GM12878 (cell line): ENCODE measurements around the gene SORBS1. TPM values are rescaled to one million over a fixed set of nuclear protein-coding genes. Genes with fewer than 3 reads are reported as not detected.

Experiments
- ATAC-seq: fragments of 200-7000 bp; cut with Tn5 transposase; 3 replicates; pipeline ENCODE4 v1.9.1; 2020; ENCODE audit warnings: mild to moderate bottlenecking, moderate library complexity
- BruUV-seq: library from RNA; stranded (reverse); fragments of 400-500 nt; replicated peaks from 2 replicates; lab custom pipeline; 2021; lab: Mats Ljungman, UMichigan
- CTCF ChIA-PET: fragments of 300-600 bp; sonication (Branson Sonifier 250); formaldehyde crosslinking; extraction: SDS; loops from one replicate; lab custom pipeline; 2021; ENCODE audit warnings: inconsistent platforms; lab: Yijun Ruan, JAX
- POLR2A ChIA-PET: fragments of 350-600 bp; formaldehyde crosslinking; extraction: SDS; loops from one replicate; lab custom pipeline; 2021; ENCODE audit warnings: inconsistent platforms; lab: Charles Lee
- RAD21 ChIA-PET: fragments of 300-600 bp; sonication (Branson Sonifier 250); formaldehyde crosslinking; loops from one replicate; lab custom pipeline; 2023; ENCODE audit warnings: antibody characterized with exemption; ENCODE audit not compliant: unreplicated experiment; lab: Charles Lee
- SMC1A ChIA-PET: fragments of 300-600 bp; sonication (Branson Sonifier 250); formaldehyde crosslinking; loops from one replicate; lab custom pipeline; 2023; ENCODE audit not compliant: unreplicated experiment, uncharacterized antibody; lab: Charles Lee
- DNase-seq: peaks from one replicate; pipeline ENCODE4 v3.0.0-alpha.2; 2011; ENCODE audit warnings: low read depth, low spot score
- FAIRE-seq: peaks from 3 replicates; lab custom pipeline; 2011; peaks lifted over from hg19 to GRCh38; lab: Jason Lieb, UNC
- H2AFZ ChIP-seq: 2 replicates; pipeline ENCODE4 v1.6.0; 2011; ENCODE audit warnings: low read depth, low read length, control low read depth; ENCODE audit not compliant: control insufficient read depth
- H3K27ac ChIP-seq: 2 replicates; pipeline ENCODE4 v1.5.1; 2011; ENCODE audit warnings: control low read depth; ENCODE audit not compliant: control insufficient read depth, insufficient read depth
- H3K27me3 ChIP-seq, 2 experiments: replicated peaks in 1 of 2; 2 replicates each; pipeline versions ENCODE4 v1.6.0 to v1.6.1; 2011; ENCODE audit warnings: low read length in 1 of 2; ENCODE audit not compliant: control insufficient read depth in 2 of 2, insufficient read depth in 2 of 2
- H3K36me3 ChIP-seq, 2 experiments: 2 replicates each; pipeline ENCODE4 v1.5.1; 2011; ENCODE audit warnings: low read length in 1 of 2; ENCODE audit not compliant: control insufficient read depth in 2 of 2, insufficient read depth in 2 of 2
- H3K4me1 ChIP-seq: 2 replicates; pipeline ENCODE4 v1.6.1; 2011; ENCODE audit warnings: mild to moderate bottlenecking, low read length, moderate library complexity, mixed read lengths; ENCODE audit not compliant: control insufficient read depth, insufficient read depth
- H3K4me2 ChIP-seq: 2 replicates; pipeline ENCODE4 v1.6.0; 2011; ENCODE audit warnings: control low read depth; ENCODE audit not compliant: control insufficient read depth, insufficient read depth
- H3K4me3 ChIP-seq: fragments of 200-600 bp; sonication (generic); 2 replicates; pipeline ENCODE4 v1.5.1; 2016
- H3K79me2 ChIP-seq: 2 replicates; pipeline ENCODE4 v1.6.0; 2011; ENCODE audit warnings: low read length; ENCODE audit not compliant: control insufficient read depth, insufficient read depth
- H3K9ac ChIP-seq: 2 replicates; pipeline ENCODE4 v1.8.0; 2011; ENCODE audit warnings: low read length, control low read depth, mixed read lengths; ENCODE audit not compliant: control insufficient read depth, insufficient read depth
- H3K9me3 ChIP-seq: replicated peaks from 3 replicates; pipeline ENCODE4 v1.5.1; 2011; ENCODE audit warnings: mild to moderate bottlenecking, low read length; ENCODE audit not compliant: control insufficient read depth, insufficient read depth
- H4K20me1 ChIP-seq: 2 replicates; pipeline ENCODE4 v1.6.0; 2011; ENCODE audit not compliant: control insufficient read depth, insufficient read depth
- BRCA1 ChIP-seq: IDR thresholded peaks from 2 replicates; pipeline ENCODE4 v1.6.1; 2011; ENCODE audit warnings: low read depth, low read length, improper control_type of control experiment
- ESRRA ChIP-seq: IDR thresholded peaks from 2 replicates; pipeline ENCODE4 v1.6.1; 2012; ENCODE audit warnings: mild to moderate bottlenecking, low read length, improper control_type of control experiment
- JUNB ChIP-seq: IDR thresholded peaks from 2 replicates; pipeline ENCODE4 v1.6.1; 2016; ENCODE audit warnings: antibody characterized with exemption, mild to moderate bottlenecking
- MLLT1 ChIP-seq: fragments of 450-650 bp; IDR thresholded peaks from 2 replicates; pipeline ENCODE4 v1.6.1; 2016; ENCODE audit warnings: mild to moderate bottlenecking
- PAX5 ChIP-seq: IDR thresholded peaks from 2 replicates; pipeline ENCODE4 v1.6.1; 2011; ENCODE audit warnings: low read depth, low read length, borderline replicate concordance
- POU2F2 ChIP-seq: IDR thresholded peaks from 3 replicates; pipeline ENCODE4 v1.6.1; 2011; ENCODE audit warnings: low read depth, mild to moderate bottlenecking, low read length, borderline replicate concordance
- WGBS: methylation state at CpG from one replicate; pipeline ENCODE4 v1.1.6; 2016; ENCODE audit warnings: low lambda C conversion rate; ENCODE audit not compliant: insufficient replicate concordance, insufficient coverage; ENCODE audit errors: missing lambda C conversion rate; 5-methylcytosine and 5-hydroxymethylcytosine counted together
- in situ Hi-C: fragments of 300-500 bp; cut with MboI; formaldehyde crosslinking; loops from 9 replicates; pipeline ENCODE4 v1.14.3; 2018; ENCODE audit warnings: mixed read lengths
- intact Hi-C: fragments of 100-400 bp; cut with micrococcal nuclease; formaldehyde crosslinking; loops from one replicate; pipeline ENCODE4 v1.14.2; 2022; ENCODE audit not compliant: unreplicated experiment
- polyA plus RNA-seq, 11 experiments: library from polyadenylated mRNA; depleted of rRNA in 4 of 11; unstranded in 6 of 11; stranded (reverse) in 5 of 11; fragments of >200 nt; fragmentation: Nextera tagmentation in 4 of 11; fragmentation: Illumina TruSeq in 1 of 11; extraction: Ambion mirVana in 4 of 11; extraction: Trizol in 1 of 11; gene quantifications; 1 replicate in 1 of 11; 2 replicates in 10 of 11; pipeline versions ENCODE4 v1.2.1 to v1.2.3, GENCODE V29; 2011 to 2016; ENCODE audit warnings: inconsistent platforms in 2 of 11, missing spikeins in 2 of 11, low read depth in 1 of 11
- total RNA-seq, 4 experiments: library from RNA; depleted of rRNA in 3 of 4; stranded (reverse); fragments of >200 nt in 3 of 4; fragmentation: Illumina TruSeq in 1 of 4; extraction: Trizol in 1 of 4; gene quantifications; 2 replicates each; pipeline versions ENCODE4 v1.2.1 to v1.2.3, GENCODE V29; 2013 to 2021
- TF ChIP-seq, protein P1 (sequence below): fragments of 450-650 bp; IDR thresholded peaks from 2 replicates; pipeline ENCODE4 v1.6.1; 2018; ENCODE audit warnings: mild to moderate bottlenecking, low read depth, moderate library complexity; ENCODE audit not compliant: partially characterized antibody
- TF ChIP-seq, protein P2 (sequence below): fragments of 450-650 bp; IDR thresholded peaks from 2 replicates; pipeline ENCODE4 v1.6.1; 2018; ENCODE audit warnings: borderline replicate concordance, mild to moderate bottlenecking; ENCODE audit not compliant: partially characterized antibody

Gene SORBS1
- total and polyA plus RNA-seq, 10 of the 15 experiments (the other 5 are each of a cell fraction or from before 2014, with no cell fraction given): 0.13 to 0.75 (median 0.39) TPM

- Histone ChIP-seq H4K20me1 (peaks cover 2% of the 10 kb centered on the region; the same call in 1 of the 2 replicates), H3K27me3 (peaks cover 3% of the 10 kb centered on the region in 2 experiments; a peak in 3 of 4 replicates), H3K9me3 (no peaks in the 10 kb centered on the region), H3K36me3 (no peaks in the 10 kb centered on the region), H3K4me1 (no peaks in the 10 kb centered on the region; the same call in 1 of the 2 replicates), H3K4me2 (no peak overlapping the region), H3K9ac (no peak overlapping the region), H3K4me3 (no peak overlapping the region), H3K79me2 (no peaks in the 10 kb centered on the region), H2AFZ (no peak overlapping the region), H3K27ac (no peak overlapping the region)
- ATAC-seq (no peak), DNase-seq (no peak), FAIRE-seq (no peak)
- intact Hi-C loops: no loop called here
- ChIA-PET SMC1A (no interaction called here), CTCF (no interaction called here), POLR2A (no interaction called here), RAD21 (no interaction called here)
- 57% methylated on average over 9 of the region's 10 CpGs for WGBS
- no TSS peak for BruUV-seq
- in situ Hi-C loops: no loop called here
- TF ChIP-seq PAX5 (no peak), POU2F2 (no peak)
These were observed 1.3 kb downstream of the SORBS1 start for GRCh38 chr10:95559896-95560277.

GRCh38 chr10:95559471-95559870 is 1.7 kb downstream of the SORBS1 start:
- Histone ChIP-seq H3K9me3 (no peaks in the 10 kb centered on the region), H3K4me3 (no peak overlapping the region), H4K20me1 (peaks cover 2% of the 10 kb centered on the region; the same call in 1 of the 2 replicates), H3K4me1 (no peaks in the 10 kb centered on the region; the same call in 1 of the 2 replicates), H3K27ac (no peak overlapping the region), H2AFZ (no peak overlapping the region), H3K27me3 (peaks cover 3% of the 10 kb centered on the region in 2 experiments; a peak in 3 of 4 replicates), H3K79me2 (no peaks in the 10 kb centered on the region), H3K9ac (no peak overlapping the region), H3K36me3 (no peaks in the 10 kb centered on the region), H3K4me2 (no peak overlapping the region)
- CTCF ChIA-PET: no interaction called here
- ATAC-seq: no peak
- SMC1A ChIA-PET: no interaction called here
- in situ Hi-C loops: no loop called here
- DNase-seq: no peak
- WGBS: 52% methylated on average over 4 of the region's 4 CpGs
- POLR2A ChIA-PET: no interaction called here
- FAIRE-seq: no peak
- RAD21 ChIA-PET: no interaction called here
- intact Hi-C loops: no loop called here
- TF ChIP-seq ESRRA (no peak), JUNB (no peak), BRCA1 (no peak), MLLT1 (no peak)
- TF ChIP-seq, protein P1, sequence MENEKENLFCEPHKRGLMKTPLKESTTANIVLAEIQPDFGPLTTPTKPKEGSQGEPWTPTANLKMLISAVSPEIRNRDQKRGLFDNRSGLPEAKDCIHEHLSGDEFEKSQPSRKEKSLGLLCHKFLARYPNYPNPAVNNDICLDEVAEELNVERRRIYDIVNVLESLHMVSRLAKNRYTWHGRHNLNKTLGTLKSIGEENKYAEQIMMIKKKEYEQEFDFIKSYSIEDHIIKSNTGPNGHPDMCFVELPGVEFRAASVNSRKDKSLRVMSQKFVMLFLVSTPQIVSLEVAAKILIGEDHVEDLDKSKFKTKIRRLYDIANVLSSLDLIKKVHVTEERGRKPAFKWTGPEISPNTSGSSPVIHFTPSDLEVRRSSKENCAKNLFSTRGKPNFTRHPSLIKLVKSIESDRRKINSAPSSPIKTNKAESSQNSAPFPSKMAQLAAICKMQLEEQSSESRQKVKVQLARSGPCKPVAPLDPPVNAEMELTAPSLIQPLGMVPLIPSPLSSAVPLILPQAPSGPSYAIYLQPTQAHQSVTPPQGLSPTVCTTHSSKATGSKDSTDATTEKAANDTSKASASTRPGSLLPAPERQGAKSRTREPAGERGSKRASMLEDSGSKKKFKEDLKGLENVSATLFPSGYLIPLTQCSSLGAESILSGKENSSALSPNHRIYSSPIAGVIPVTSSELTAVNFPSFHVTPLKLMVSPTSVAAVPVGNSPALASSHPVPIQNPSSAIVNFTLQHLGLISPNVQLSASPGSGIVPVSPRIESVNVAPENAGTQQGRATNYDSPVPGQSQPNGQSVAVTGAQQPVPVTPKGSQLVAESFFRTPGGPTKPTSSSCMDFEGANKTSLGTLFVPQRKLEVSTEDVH: no peak
- TF ChIP-seq, protein P2, sequence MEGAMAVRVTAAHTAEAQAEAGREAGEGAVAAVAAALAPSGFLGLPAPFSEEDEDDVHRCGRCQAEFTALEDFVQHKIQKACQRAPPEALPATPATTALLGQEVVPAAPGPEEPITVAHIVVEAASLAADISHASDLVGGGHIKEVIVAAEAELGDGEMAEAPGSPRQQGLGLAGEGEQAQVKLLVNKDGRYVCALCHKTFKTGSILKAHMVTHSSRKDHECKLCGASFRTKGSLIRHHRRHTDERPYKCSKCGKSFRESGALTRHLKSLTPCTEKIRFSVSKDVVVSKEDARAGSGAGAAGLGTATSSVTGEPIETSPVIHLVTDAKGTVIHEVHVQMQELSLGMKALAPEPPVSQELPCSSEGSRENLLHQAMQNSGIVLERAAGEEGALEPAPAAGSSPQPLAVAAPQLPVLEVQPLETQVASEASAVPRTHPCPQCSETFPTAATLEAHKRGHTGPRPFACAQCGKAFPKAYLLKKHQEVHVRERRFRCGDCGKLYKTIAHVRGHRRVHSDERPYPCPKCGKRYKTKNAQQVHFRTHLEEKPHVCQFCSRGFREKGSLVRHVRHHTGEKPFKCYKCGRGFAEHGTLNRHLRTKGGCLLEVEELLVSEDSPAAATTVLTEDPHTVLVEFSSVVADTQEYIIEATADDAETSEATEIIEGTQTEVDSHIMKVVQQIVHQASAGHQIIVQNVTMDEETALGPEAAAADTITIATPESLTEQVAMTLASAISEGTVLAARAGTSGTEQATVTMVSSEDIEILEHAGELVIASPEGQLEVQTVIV: no peak
- no TSS peak for BruUV-seq
